OCI-LY1 (cell line): ENCODE data around the gene LIF.

Source experiments
- H2AFZ ChIP-seq: fragments of 200-600 bp; sonication (generic), shearing (Covaris generic); 2 replicates; pipeline ENCODE4 v1.6.0; 2014; ENCODE audit warnings: antibody characterized with exemption, mild to moderate bottlenecking, low read length
- H3F3A ChIP-seq: fragments of 200-600 bp; sonication (generic), shearing (Covaris generic); 2 replicates; pipeline ENCODE4 v1.6.0; 2014; ENCODE audit warnings: mild to moderate bottlenecking, antibody characterized with exemption, low read length, moderate library complexity; ENCODE audit not compliant: insufficient read depth
- H3K27ac ChIP-seq: fragments of 200-600 bp; sonication (generic); 2 replicates; pipeline ENCODE4 v1.5.1; 2014; ENCODE audit warnings: low read length, mixed run types, mild to moderate bottlenecking, low read depth; ENCODE audit not compliant: poor library complexity, severe bottlenecking
- H3K27me3 ChIP-seq: fragments of 200-600 bp; sonication (generic); 2 replicates; pipeline ENCODE4 v1.6.0; 2014; ENCODE audit warnings: antibody characterized with exemption, mild to moderate bottlenecking, low read length, moderate library complexity; ENCODE audit not compliant: insufficient read depth
- H3K36me3 ChIP-seq: fragments of 200-600 bp; sonication (generic); 2 replicates; pipeline ENCODE4 v1.6.1; 2014; ENCODE audit warnings: mild to moderate bottlenecking, antibody characterized with exemption, low read length, moderate library complexity, mixed read lengths; ENCODE audit not compliant: insufficient read depth
- H3K4me1 ChIP-seq: fragments of 200-600 bp; sonication (generic); 2 replicates; pipeline ENCODE4 v1.5.1; 2014; ENCODE audit warnings: mild to moderate bottlenecking, low read length, moderate library complexity; ENCODE audit not compliant: insufficient read depth, severe bottlenecking
- H3K4me2 ChIP-seq: fragments of 200-600 bp; sonication (generic), shearing (Covaris generic); 2 replicates; pipeline ENCODE4 v1.6.1; 2014; ENCODE audit warnings: low read length
- H3K4me3 ChIP-seq: fragments of 200-600 bp; sonication (generic); 2 replicates; pipeline ENCODE4 v1.5.1; 2014; ENCODE audit warnings: low read length, low read depth, mild to moderate bottlenecking, mixed read lengths; ENCODE audit not compliant: poor library complexity, severe bottlenecking
- H3K79me2 ChIP-seq: fragments of 200-600 bp; shearing (Covaris generic); 2 replicates; pipeline ENCODE4 v1.6.1; 2016; ENCODE audit warnings: mixed run types, low read length, mixed read lengths; ENCODE audit not compliant: insufficient read depth
- H3K9ac ChIP-seq: fragments of 200-600 bp; sonication (generic), shearing (Covaris generic); 2 replicates; pipeline ENCODE4 v1.6.1; 2014; ENCODE audit warnings: mild to moderate bottlenecking, low read length, mixed read lengths
- H3K9me2 ChIP-seq: fragments of 200-600 bp; sonication (generic), shearing (Covaris generic); 2 replicates; pipeline ENCODE4 v1.6.1; 2014; ENCODE audit warnings: low read depth, mild to moderate bottlenecking, low read length, mixed read lengths
- H3K9me3 ChIP-seq: fragments of 200-600 bp; shearing (Covaris generic); 2 replicates; pipeline ENCODE4 v1.6.1; 2014; ENCODE audit warnings: low read length, mixed read lengths
- H4K20me1 ChIP-seq: fragments of 200-600 bp; sonication (generic), shearing (Covaris generic); 2 replicates; pipeline ENCODE4 v1.6.0; 2016; ENCODE audit warnings: mild to moderate bottlenecking, low read length; ENCODE audit not compliant: insufficient read depth
- EZH2 ChIP-seq: fragments of 200-600 bp; sonication (generic), shearing (Covaris generic); IDR thresholded peaks from 2 replicates; pipeline ENCODE4 v1.8.0; 2017; ENCODE audit warnings: borderline replicate concordance, mixed run types, mild to moderate bottlenecking, antibody characterized with exemption, low read length, moderate library complexity, mixed read lengths
- TF ChIP-seq, protein P1 (sequence below): fragments of 200-600 bp; sonication (generic), shearing (Covaris generic); IDR thresholded peaks from 2 replicates; pipeline ENCODE4 v1.5.1; 2017; ENCODE audit warnings: mild to moderate bottlenecking, antibody characterized with exemption, low read length, moderate library complexity, mixed read lengths

LIF gene

DNA sequence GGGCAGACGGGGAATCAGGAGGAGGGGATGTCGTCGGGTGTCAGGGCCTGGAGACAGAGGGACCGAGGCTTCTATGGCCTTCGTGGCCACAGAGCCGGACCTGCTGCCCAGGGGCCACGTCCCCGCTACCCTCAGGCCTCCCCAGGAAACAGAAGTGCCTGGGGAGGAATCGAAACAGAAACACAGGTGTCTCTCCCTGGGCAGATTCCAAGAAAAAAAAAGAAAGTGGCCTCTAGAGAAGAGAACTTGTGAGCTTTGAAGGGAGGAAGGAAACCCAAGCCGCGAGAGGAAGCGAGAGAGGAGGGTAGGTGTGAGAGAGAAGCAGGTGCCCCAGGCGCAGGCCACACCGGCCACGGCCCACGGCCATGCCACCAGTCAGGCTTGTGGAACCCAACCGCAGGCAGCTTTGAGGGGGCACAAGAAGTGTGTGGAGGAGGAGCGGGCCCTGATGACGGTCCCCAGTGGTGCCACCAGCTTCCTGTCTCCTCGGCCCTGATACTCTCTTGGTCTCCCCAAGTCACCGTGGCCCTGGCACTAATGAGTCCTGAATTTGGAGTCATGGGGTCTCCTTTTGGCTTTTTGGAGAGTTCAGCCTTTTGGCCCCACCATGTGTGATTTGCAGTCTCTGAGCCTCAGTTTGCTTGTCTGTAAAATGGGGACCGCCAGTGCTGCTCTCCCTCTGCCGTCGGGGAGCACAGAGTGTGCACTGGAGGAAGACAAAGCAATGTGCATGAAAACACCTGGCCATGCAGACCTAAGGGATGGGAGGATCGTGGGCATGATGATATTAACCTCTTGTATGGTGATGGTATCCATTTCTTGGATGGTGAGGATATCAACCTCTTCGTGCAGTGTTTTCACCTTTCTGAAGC is 25.2 kb downstream of the LIF start:
- Histone ChIP-seq H3F3A (no peaks in the 10 kb centered on the region), H3K4me3 (no peak overlapping the region), H3K36me3 (no peaks in the 10 kb centered on the region), H3K27me3 (peaks cover 8% of the 10 kb centered on the region), H2AFZ (no peak overlapping the region), H3K9me2 (no peaks in the 10 kb centered on the region), H3K9me3 (no peaks in the 10 kb centered on the region), H3K27ac (no peak overlapping the region), H4K20me1 (no peaks in the 10 kb centered on the region), H3K79me2 (no peaks in the 10 kb centered on the region), H3K4me1 (no peaks in the 10 kb centered on the region), H3K4me2 (no peak overlapping the region), H3K9ac (no peak overlapping the region)
- TF ChIP-seq EZH2, result no peak
- TF ChIP-seq, protein P1, sequence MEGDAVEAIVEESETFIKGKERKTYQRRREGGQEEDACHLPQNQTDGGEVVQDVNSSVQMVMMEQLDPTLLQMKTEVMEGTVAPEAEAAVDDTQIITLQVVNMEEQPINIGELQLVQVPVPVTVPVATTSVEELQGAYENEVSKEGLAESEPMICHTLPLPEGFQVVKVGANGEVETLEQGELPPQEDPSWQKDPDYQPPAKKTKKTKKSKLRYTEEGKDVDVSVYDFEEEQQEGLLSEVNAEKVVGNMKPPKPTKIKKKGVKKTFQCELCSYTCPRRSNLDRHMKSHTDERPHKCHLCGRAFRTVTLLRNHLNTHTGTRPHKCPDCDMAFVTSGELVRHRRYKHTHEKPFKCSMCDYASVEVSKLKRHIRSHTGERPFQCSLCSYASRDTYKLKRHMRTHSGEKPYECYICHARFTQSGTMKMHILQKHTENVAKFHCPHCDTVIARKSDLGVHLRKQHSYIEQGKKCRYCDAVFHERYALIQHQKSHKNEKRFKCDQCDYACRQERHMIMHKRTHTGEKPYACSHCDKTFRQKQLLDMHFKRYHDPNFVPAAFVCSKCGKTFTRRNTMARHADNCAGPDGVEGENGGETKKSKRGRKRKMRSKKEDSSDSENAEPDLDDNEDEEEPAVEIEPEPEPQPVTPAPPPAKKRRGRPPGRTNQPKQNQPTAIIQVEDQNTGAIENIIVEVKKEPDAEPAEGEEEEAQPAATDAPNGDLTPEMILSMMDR, result no peak

DNA sequence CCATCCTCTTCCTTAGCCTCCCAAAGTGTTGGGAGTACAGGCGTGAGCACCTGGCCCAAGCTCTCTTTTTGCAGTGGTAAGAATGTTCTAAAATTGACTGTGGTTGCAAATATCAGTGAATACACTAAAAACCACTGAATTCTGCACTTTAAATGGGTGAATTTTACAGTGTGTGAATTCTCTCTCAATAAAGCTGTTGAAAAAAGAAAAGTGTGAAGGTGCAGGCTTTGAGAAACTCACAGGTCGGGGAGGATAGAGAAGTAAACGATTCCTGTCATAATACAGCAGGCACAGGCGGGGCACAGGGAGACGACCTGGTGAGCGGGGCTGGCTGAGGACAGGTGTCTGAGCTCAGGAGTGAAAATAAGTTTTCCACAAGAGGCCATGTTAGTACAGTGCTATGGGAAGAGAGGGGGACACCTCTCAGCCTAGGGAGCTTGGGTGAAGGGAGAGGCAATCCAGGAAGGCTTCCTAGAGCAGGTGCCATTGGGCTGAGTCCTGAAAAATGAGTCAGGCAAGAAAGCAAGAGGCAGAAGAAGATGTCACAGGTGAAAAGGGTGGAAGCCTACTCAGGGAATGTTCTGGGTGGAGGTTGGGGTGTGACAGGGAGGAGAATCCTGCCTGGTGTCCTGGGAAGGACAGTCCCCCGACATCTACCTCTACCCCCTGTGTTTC is 26.1 kb downstream of the LIF start:
- no peak overlapping the region for H3K27ac ChIP-seq
- no peaks in the 10 kb centered on the region for H3K9me2 ChIP-seq
- no peaks in the 10 kb centered on the region for H3K36me3 ChIP-seq
- H2AFZ ChIP-seq, result no peak overlapping the region
- no peaks in the 10 kb centered on the region for H3K9me3 ChIP-seq
- no peaks in the 10 kb centered on the region for H3K4me1 ChIP-seq
- no peak overlapping the region for H3K9ac ChIP-seq
- no peak overlapping the region for H3K4me3 ChIP-seq
- H3F3A ChIP-seq, result no peaks in the 10 kb centered on the region
- H3K79me2 ChIP-seq, result no peaks in the 10 kb centered on the region
- no peak overlapping the region for H3K4me2 ChIP-seq
- peaks cover 3% of the 10 kb centered on the region; the same call in 1 of the 2 replicates for H3K27me3 ChIP-seq
- H4K20me1 ChIP-seq, result no peaks in the 10 kb centered on the region
- TF ChIP-seq, protein P1, result no peak
- TF ChIP-seq EZH2, result no peak

DNA sequence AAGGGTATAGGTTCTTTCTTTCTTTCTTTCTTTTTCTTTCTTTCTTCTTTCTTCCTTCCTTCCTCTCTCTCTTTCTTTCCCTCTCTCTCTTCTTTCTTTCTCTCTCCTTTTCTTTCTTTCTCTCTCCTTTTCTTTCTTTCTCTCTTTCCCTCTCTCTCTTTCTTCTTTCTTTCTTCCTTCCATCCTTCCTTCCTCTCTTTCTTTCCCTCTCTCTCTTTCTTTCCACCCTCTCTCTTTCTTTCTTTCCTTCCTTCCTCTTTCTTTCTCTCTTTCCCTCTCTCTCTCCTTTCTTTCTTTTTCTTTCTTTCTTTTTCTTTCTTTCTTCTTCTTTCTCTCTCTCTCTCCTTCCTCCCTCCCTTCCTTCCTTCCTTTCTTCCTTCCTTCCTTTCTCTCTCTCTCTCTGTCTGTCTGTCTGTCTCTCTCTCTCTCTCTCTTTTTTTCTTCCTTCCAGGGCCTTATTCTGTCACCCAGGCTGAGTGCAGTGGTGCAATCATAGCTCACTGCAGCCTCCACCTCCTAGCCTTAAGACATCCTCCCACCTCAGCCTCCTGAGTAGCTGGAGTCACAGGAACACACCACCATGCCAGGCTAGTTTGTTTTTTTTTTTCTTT is 26.8 kb downstream of the LIF start:
- no peaks in the 10 kb centered on the region for H3K9me2 ChIP-seq
- H3K79me2 ChIP-seq, result no peaks in the 10 kb centered on the region
- no peak overlapping the region for H2AFZ ChIP-seq
- H3F3A ChIP-seq, result no peaks in the 10 kb centered on the region
- no peaks in the 10 kb centered on the region for H3K36me3 ChIP-seq
- H3K4me2 ChIP-seq, result no peak overlapping the region
- H3K4me3 ChIP-seq, result no peak overlapping the region
- H3K9me3 ChIP-seq, result no peaks in the 10 kb centered on the region
- H3K9ac ChIP-seq, result no peak overlapping the region
- H3K4me1 ChIP-seq, result no peaks in the 10 kb centered on the region
- H4K20me1 ChIP-seq, result no peaks in the 10 kb centered on the region
- no peak for TF ChIP-seq EZH2
- TF ChIP-seq, protein P1, result no peak
- no peaks in the 10 kb centered on the region; the same call in 1 of the 2 replicates for H3K27me3 ChIP-seq
- H3K27ac ChIP-seq, result no peak overlapping the region
